Measurements from ENCODE around the gene KLK14.

DNA sequence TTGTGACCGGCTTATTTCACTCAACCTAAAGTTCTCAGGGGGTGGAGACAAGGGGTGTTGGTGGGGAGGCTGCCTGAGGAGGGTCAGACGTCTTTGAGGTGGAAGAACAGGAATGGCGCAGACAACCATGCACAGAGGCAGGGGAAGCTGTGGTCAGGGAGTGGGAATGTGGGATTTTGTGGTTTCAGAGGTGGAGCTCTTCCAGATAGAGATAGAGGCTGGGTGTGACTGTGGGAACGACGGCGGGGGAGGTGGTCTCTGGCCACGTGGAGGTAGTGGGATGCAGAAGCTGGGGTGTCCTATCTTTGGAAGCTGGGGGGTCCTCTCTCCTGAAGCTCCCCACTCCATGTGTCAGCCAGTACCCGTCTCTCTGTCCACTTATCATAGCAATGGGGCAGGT is 7.8 kb upstream of the KLK14 start:
- TF ChIP-seq, protein P1, sequence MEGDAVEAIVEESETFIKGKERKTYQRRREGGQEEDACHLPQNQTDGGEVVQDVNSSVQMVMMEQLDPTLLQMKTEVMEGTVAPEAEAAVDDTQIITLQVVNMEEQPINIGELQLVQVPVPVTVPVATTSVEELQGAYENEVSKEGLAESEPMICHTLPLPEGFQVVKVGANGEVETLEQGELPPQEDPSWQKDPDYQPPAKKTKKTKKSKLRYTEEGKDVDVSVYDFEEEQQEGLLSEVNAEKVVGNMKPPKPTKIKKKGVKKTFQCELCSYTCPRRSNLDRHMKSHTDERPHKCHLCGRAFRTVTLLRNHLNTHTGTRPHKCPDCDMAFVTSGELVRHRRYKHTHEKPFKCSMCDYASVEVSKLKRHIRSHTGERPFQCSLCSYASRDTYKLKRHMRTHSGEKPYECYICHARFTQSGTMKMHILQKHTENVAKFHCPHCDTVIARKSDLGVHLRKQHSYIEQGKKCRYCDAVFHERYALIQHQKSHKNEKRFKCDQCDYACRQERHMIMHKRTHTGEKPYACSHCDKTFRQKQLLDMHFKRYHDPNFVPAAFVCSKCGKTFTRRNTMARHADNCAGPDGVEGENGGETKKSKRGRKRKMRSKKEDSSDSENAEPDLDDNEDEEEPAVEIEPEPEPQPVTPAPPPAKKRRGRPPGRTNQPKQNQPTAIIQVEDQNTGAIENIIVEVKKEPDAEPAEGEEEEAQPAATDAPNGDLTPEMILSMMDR (IDR thresholded peaks at IDR 0.05 in 2 of 3, conservative IDR thresholded peaks at IDR 0.05 in 1 of 3; ENCODE audit: control insufficient read depth in 2 of 3, extremely low read depth in 1 of 3, insufficient read depth in 1 of 3, low read depth in 3 of 3, low read length in 3 of 3), result no peak
- TF ChIP-seq, protein P2, sequence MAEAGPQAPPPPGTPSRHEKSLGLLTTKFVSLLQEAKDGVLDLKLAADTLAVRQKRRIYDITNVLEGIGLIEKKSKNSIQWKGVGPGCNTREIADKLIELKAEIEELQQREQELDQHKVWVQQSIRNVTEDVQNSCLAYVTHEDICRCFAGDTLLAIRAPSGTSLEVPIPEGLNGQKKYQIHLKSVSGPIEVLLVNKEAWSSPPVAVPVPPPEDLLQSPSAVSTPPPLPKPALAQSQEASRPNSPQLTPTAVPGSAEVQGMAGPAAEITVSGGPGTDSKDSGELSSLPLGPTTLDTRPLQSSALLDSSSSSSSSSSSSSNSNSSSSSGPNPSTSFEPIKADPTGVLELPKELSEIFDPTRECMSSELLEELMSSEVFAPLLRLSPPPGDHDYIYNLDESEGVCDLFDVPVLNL (IDR thresholded peaks at IDR 0.05; ENCODE audit: low read depth, low read length), result no peak
- no peak for TF ChIP-seq CBX5 (IDR thresholded peaks at IDR 0.05; ENCODE audit: low read depth)
- TF ChIP-seq ASH2L (IDR thresholded peaks at IDR 0.05; ENCODE audit: borderline replicate concordance, low read depth), result no peak
- no peak for TF ChIP-seq EZH2 (IDR thresholded peaks at IDR 0.05; ENCODE audit: borderline replicate concordance, control insufficient read depth, low read depth, low read length)
